Mesenchymal stem cell (in vitro differentiated cells and primary cell): Measurements from ENCODE around the gene NR2C2AP.

Source experiments
- DNase-seq: peaks from one replicate; pipeline ENCODE4 v3.0.0-alpha.2; 2013
- H2AFZ ChIP-seq: one replicate; pipeline ENCODE4 v1.6.1; 2013; ENCODE audit warnings: low read depth, mild to moderate bottlenecking, control low read depth, inconsistent platforms, low read length, moderate library complexity
- H2AK5ac ChIP-seq: 2 replicates; pipeline ENCODE4 v1.6.1; 2013; ENCODE audit warnings: low read length, moderate library complexity, mild to moderate bottlenecking, inconsistent platforms; ENCODE audit not compliant: severe bottlenecking
- H2BK120ac ChIP-seq: one replicate; pipeline ENCODE4 v1.6.1; 2013; ENCODE audit warnings: low read depth, mild to moderate bottlenecking, inconsistent platforms, low read length, moderate library complexity
- H2BK12ac ChIP-seq, 2 experiments: one replicate each; pipeline ENCODE4 v1.6.1; 2013; ENCODE audit warnings: inconsistent platforms in 2 of 2, low read length in 2 of 2, mild to moderate bottlenecking in 2 of 2, moderate library complexity in 2 of 2, control low read depth in 1 of 2
- H2BK15ac ChIP-seq: one replicate; pipeline ENCODE4 v1.6.1; 2013; ENCODE audit warnings: mild to moderate bottlenecking, low read depth, inconsistent platforms; ENCODE audit not compliant: poor library complexity, severe bottlenecking
- H2BK5ac ChIP-seq: 2 replicates; pipeline ENCODE4 v1.6.1; 2013; ENCODE audit warnings: low read depth, mild to moderate bottlenecking, low read length, control low read depth, inconsistent platforms; ENCODE audit not compliant: poor library complexity, severe bottlenecking
- H3K14ac ChIP-seq, 2 experiments: one replicate each; pipeline ENCODE4 v1.6.1; 2013; ENCODE audit warnings: inconsistent platforms in 2 of 2, low read length in 2 of 2, control low read depth in 1 of 2, mild to moderate bottlenecking in 1 of 2, moderate library complexity in 1 of 2
- H3K18ac ChIP-seq, 2 experiments: one replicate each; pipeline ENCODE4 v1.6.1; 2013; ENCODE audit warnings: inconsistent platforms in 2 of 2, low read length in 2 of 2, control low read depth in 1 of 2, low read depth in 1 of 2, mild to moderate bottlenecking in 1 of 2
- H3K23ac ChIP-seq, 2 experiments: one replicate each; pipeline ENCODE4 v1.6.1; 2013; ENCODE audit warnings: inconsistent platforms in 2 of 2, low read length in 2 of 2, mild to moderate bottlenecking in 2 of 2, moderate library complexity in 2 of 2, control low read depth in 1 of 2
- H3K27ac ChIP-seq: 2 replicates; pipeline ENCODE4 v1.5.1; 2013; ENCODE audit warnings: mild to moderate bottlenecking, moderate library complexity, low read length, control low read depth, inconsistent platforms; ENCODE audit not compliant: poor library complexity, severe bottlenecking
- H3K27me3 ChIP-seq, 2 experiments: 2 replicates each; pipeline versions ENCODE4 v1.6.1 to v1.7.0; 2013; ENCODE audit warnings: low read length in 2 of 2, mild to moderate bottlenecking in 2 of 2, moderate library complexity in 2 of 2, control low read depth in 1 of 2, inconsistent platforms in 1 of 2; ENCODE audit not compliant: control insufficient read depth in 1 of 2, insufficient read depth in 1 of 2
- H3K36me3 ChIP-seq, 2 experiments: 2 replicates each; pipeline versions ENCODE4 v1.6.1 to v1.7.0; 2013; ENCODE audit warnings: low read length in 2 of 2, control low read depth in 1 of 2, inconsistent platforms in 1 of 2, low read depth in 1 of 2, mild to moderate bottlenecking in 1 of 2; ENCODE audit not compliant: insufficient read depth in 2 of 2, control insufficient read depth in 1 of 2
- H3K4ac ChIP-seq, 2 experiments: one replicate each; pipeline ENCODE4 v1.6.1; 2013; ENCODE audit warnings: inconsistent platforms in 2 of 2, low read length in 2 of 2, mild to moderate bottlenecking in 2 of 2, moderate library complexity in 2 of 2, control low read depth in 1 of 2, low read depth in 1 of 2
- H3K4me1 ChIP-seq: 2 replicates; pipeline ENCODE4 v1.6.1; 2013; ENCODE audit warnings: low read depth, low read length, control low read depth; ENCODE audit not compliant: control insufficient read depth, insufficient read depth
- H3K4me2 ChIP-seq: 2 replicates; pipeline ENCODE4 v1.6.1; 2013; ENCODE audit warnings: low read length, mild to moderate bottlenecking, inconsistent platforms; ENCODE audit not compliant: poor library complexity, severe bottlenecking
- H3K4me3 ChIP-seq, 2 experiments: 2 replicates each; pipeline versions ENCODE4 v1.5.1 to v1.7.0; 2013; ENCODE audit warnings: low read length in 2 of 2, mild to moderate bottlenecking in 2 of 2, control low read depth in 1 of 2, low read depth in 1 of 2; ENCODE audit not compliant: insufficient read depth in 1 of 2
- H3K79me1 ChIP-seq: replicated peaks from 2 replicates; pipeline ENCODE4 v1.6.1; 2013; ENCODE audit warnings: mild to moderate bottlenecking, control low read depth, low read length, inconsistent platforms; ENCODE audit not compliant: poor library complexity, severe bottlenecking
- H3K9ac ChIP-seq: 2 replicates; pipeline ENCODE4 v1.7.0; 2013; ENCODE audit warnings: mild to moderate bottlenecking, low read length, moderate library complexity
- H3K9me3 ChIP-seq: 2 replicates; pipeline ENCODE4 v1.7.0; 2013; ENCODE audit warnings: mild to moderate bottlenecking, low read length; ENCODE audit not compliant: control insufficient read depth
- H4K8ac ChIP-seq: one replicate; pipeline ENCODE4 v1.6.1; 2013; ENCODE audit warnings: inconsistent platforms, mild to moderate bottlenecking, low read length, moderate library complexity
- H4K91ac ChIP-seq: one replicate; pipeline ENCODE4 v1.6.1; 2013; ENCODE audit warnings: mild to moderate bottlenecking, low read length, inconsistent platforms
- WGBS: methylation state at CpG from one replicate; pipeline ENCODE4 v1.1.7; 2013; ENCODE audit warnings: mixed read lengths; 5-methylcytosine and 5-hydroxymethylcytosine counted together

Gene NR2C2AP

DNA sequence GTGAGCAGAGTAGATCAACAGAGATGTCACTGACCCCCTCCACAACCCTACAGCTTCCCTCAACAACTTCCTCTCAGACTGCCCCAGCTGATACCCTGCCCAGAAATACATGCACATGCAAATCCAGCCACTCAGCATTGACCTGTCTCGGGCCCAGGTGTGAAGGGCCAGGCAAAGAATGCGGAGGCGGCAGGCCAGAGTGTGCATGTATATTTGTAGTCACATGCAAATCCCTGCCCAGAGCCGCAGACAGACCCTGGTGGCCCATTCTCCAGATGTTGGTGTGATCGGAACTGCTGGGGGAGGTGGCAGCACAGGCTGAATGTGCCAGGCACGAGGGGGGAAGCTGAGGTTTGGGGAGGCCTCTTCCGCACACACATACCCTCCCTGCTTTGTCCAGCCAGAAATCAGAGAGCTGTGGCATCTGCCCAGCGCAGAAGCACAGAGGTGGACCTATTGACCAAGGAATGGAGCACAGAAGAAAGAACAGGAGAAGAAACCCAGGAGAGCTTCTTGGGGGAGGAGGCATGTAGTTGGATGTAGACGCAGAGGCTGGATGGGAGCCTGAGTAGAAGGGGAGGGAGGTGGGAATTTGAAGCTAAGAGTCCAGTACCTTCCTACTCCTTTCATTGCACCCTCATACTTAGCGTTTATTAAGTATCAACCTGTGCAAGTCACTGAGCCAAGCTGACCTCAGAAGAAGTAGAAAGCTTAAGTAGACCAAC lies 47.6 kb downstream of the NR2C2AP start:
- Histone ChIP-seq H3K27me3 (no peaks in the 10 kb centered on the region), H2BK5ac (no peak overlapping the region), H3K18ac (no peak overlapping the region), H3K9me3 (no peaks in the 10 kb centered on the region), H4K8ac (no peak overlapping the region), H2AK5ac (no peak overlapping the region), H3K79me1 (no peaks in the 10 kb centered on the region), H2AFZ (no peak overlapping the region), H3K4ac (no peak overlapping the region), H2BK120ac (no peak overlapping the region), H2BK12ac (no peak overlapping the region), H3K4me3 (no peak overlapping the region), H4K91ac (no peak overlapping the region), H3K27ac (no peak overlapping the region), H3K23ac (no peak overlapping the region), H3K9ac (no peak overlapping the region), H3K4me1 (no peaks in the 10 kb centered on the region), H3K36me3 (peaks cover 4 to 5% of the 10 kb centered on the region in 2 experiments), H3K4me2 (no peak overlapping the region), H3K14ac (no peak overlapping the region), H2BK15ac (no peak overlapping the region)
- DNase-seq: no peak
- 94% methylated on average over 8 of the region's 10 CpGs for WGBS

DNA sequence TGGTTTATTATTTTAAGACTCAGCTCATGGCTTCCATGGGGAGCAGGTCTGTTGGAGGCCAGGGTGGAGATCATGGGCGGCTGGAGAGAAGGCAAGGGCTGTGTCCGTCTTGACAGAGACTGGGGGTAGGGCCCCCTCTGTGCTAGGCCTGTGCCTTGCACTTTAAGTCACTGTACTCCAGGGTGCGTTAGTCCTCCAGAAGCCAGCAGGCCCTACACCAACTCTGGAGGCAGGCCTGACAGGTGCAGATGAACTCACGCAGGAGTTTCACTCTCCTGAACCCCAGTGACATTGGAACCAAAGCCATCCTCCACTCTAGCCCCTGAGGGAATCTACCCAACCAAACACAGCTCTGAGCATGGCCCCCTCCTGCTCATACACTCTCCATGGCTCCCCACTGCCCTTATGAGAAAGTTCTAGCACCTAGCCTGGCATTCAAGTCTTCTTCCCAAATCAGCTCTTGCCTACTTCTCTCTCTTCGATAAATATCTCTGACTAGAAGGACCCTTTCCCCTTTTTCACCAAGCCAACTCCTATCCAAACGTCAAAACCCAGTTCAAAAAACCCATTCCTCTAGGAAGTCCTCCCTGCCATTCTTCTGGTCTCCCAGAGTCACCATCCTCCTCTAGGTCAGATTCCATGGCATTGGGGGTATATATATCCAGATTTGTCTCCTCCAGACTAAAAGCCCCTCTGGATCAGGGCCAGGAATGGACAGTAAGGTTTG lies 48.3 kb downstream of the NR2C2AP start:
- no peak overlapping the region for H3K14ac ChIP-seq
- peaks cover 4 to 5% of the 10 kb centered on the region in 2 experiments for H3K36me3 ChIP-seq
- no peak overlapping the region for H3K4me3 ChIP-seq
- H4K8ac ChIP-seq: no peak overlapping the region
- H2AK5ac ChIP-seq: no peak overlapping the region
- no peaks in the 10 kb centered on the region for H3K79me1 ChIP-seq
- peak overlapping the region; percentile 35 for H4K91ac ChIP-seq
- H3K27ac ChIP-seq: no peak overlapping the region
- DNase-seq: no peak
- H3K9me3 ChIP-seq: no peaks in the 10 kb centered on the region
- no peak overlapping the region for H3K23ac ChIP-seq
- 85% methylated on average over 6 of the region's 6 CpGs for WGBS
- no peaks in the 10 kb centered on the region for H3K27me3 ChIP-seq
- no peak overlapping the region for H2BK12ac ChIP-seq
- H3K4ac ChIP-seq: no peak overlapping the region
- H2AFZ ChIP-seq: no peak overlapping the region
- H3K18ac ChIP-seq: no peak overlapping the region
- no peak overlapping the region for H3K9ac ChIP-seq
- no peaks in the 10 kb centered on the region for H3K4me1 ChIP-seq
- no peak overlapping the region for H2BK5ac ChIP-seq
- no peak overlapping the region for H3K4me2 ChIP-seq
- H2BK15ac ChIP-seq: peak overlapping the region; percentile 63
- H2BK120ac ChIP-seq: no peak overlapping the region

DNA sequence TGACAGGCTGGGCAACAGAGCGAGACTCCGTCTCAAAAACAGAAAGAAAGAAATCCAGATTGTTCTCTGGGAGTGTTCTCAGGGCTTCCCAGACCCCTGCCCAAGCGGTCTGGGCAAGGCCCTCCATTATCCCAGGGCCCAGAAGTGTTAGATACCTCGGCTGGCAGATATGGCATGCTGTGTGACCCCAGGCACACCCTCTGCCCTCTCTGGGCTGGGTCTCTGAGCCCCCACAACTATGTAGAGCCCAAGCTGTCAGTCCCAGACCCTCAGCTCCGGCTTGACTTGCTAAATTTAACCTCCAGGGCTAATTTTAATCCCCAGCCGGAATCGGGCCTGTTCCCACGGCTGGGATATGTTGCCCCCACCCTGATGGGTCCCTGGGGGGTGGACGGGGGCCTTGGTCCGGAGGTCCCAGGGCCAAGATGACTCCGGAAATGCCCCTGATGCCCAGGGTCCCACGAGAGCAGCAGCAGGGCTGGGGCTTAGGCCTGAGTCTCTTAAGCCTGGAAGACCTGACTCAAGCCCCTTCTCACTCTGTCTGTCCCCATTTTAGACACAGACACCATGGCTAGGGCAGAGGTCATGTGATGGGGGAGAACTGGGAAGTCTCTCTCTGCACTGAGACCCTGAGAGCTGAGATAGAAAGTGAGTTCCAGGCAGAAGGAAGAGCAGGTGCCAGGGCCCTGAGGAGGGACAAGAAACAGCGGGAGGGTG lies 50.4 kb downstream of the NR2C2AP start:
- no peak for DNase-seq
- Histone ChIP-seq H3K4me1 (no peaks in the 10 kb centered on the region), H3K23ac (no peak overlapping the region), H3K36me3 (peaks cover 4 to 8% of the 10 kb centered on the region in 2 experiments), H3K4me2 (no peak overlapping the region), H2BK12ac (no peak overlapping the region), H3K79me1 (no peaks in the 10 kb centered on the region), H3K27me3 (no peaks in the 10 kb centered on the region), H2BK5ac (no peak overlapping the region), H3K27ac (no peak overlapping the region), H2BK120ac (no peak overlapping the region), H4K8ac (no peak overlapping the region), H3K14ac (no peak overlapping the region), H2AFZ (no peak overlapping the region), H3K4ac (no peak overlapping the region), H2AK5ac (no peak overlapping the region), H3K4me3 (no peak overlapping the region), H4K91ac (no peak overlapping the region), H3K9me3 (no peaks in the 10 kb centered on the region), H2BK15ac (no peak overlapping the region), H3K9ac (no peak overlapping the region), H3K18ac (no peak overlapping the region)
- 86% methylated on average over 11 of the region's 13 CpGs for WGBS

DNA sequence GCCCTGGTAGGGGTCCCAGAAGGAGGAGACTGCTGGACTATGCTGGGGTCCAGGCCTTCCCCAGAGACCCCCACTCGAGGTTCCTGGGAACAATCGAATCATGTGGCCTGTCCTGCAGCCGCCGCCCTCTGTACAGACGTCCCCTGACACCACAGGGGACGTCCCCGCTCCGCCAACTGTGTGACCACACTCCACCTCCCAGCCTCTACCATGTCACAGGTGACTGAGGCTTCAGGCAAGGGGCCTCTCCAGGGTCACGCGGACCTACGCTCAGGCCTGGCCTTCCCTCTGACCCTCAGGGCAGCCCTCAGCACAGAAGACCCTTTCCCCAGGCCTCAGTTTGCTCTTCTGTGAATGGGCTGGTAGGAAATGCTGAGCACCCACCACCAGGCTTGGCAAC lies 51.8 kb downstream of the NR2C2AP start:
- Histone ChIP-seq H2BK5ac (no peak overlapping the region), H2BK15ac (no peak overlapping the region), H3K4me3 (no peak overlapping the region), H3K79me1 (no peaks in the 10 kb centered on the region), H3K36me3 (peaks cover 15 to 18% of the 10 kb centered on the region in 2 experiments), H3K4me2 (no peak overlapping the region), H3K27me3 (no peaks in the 10 kb centered on the region), H4K91ac (peak overlapping the region; percentile 65), H3K27ac (no peak overlapping the region), H2AFZ (no peak overlapping the region), H4K8ac (no peak overlapping the region), H3K14ac (no peak overlapping the region), H3K18ac (no peak overlapping the region), H3K4ac (no peak overlapping the region), H3K4me1 (no peaks in the 10 kb centered on the region), H2AK5ac (no peak overlapping the region), H3K9ac (no peak overlapping the region), H3K23ac (no peak overlapping the region), H2BK120ac (no peak overlapping the region), H3K9me3 (no peaks in the 10 kb centered on the region), H2BK12ac (no peak overlapping the region)
- WGBS: 86% methylated on average over 8 of the region's 11 CpGs
- DNase-seq: no peak
